Measurements from ENCODE around the gene GALNT14.

GALNT14 gene

GRCh38 chr2:31113765-31114164 lies 24.5 kb downstream of the GALNT14 start:
- DNase-seq, result no peak
- Mint-ChIP-seq H3K36me3 (ENCODE audit: low read depth) (no peaks in the 10 kb centered on the region), H3K27ac (no peak overlapping the region), H3K9me3 (no peaks in the 10 kb centered on the region), H3K27me3 (peaks cover 23% of the 10 kb centered on the region), H3K4me1 (ENCODE audit: low read depth) (no peaks in the 10 kb centered on the region), H3K4me3 (no peak overlapping the region)

- Mint-ChIP-seq H3K4me3 (no peak overlapping the region), H3K27me3 (peaks cover 30% of the 10 kb centered on the region), H3K4me1 (ENCODE audit: low read depth) (no peaks in the 10 kb centered on the region), H3K27ac (no peak overlapping the region), H3K9me3 (no peaks in the 10 kb centered on the region), H3K36me3 (ENCODE audit: low read depth) (no peaks in the 10 kb centered on the region)
- DNase-seq, result no peak
These were observed 25.7 kb downstream of the GALNT14 start for GRCh38 chr2:31112544-31112943.

- Mint-ChIP-seq H3K36me3 (ENCODE audit: low read depth) (no peaks in the 10 kb centered on the region), H3K27me3 (peaks cover 35% of the 10 kb centered on the region), H3K4me3 (no peak overlapping the region), H3K27ac (no peak overlapping the region), H3K4me1 (ENCODE audit: low read depth) (no peaks in the 10 kb centered on the region), H3K9me3 (no peaks in the 10 kb centered on the region)
- DNase-seq, result no peak
These were observed 27.2 kb downstream of the GALNT14 start for GRCh38 chr2:31110998-31111397.

GRCh38 chr2:31110431-31110830 lies 27.8 kb downstream of the GALNT14 start:
- DNase-seq, result no peak
- Mint-ChIP-seq H3K9me3 (no peaks in the 10 kb centered on the region), H3K4me3 (no peak overlapping the region), H3K4me1 (ENCODE audit: low read depth) (no peaks in the 10 kb centered on the region), H3K27ac (no peak overlapping the region), H3K36me3 (ENCODE audit: low read depth) (no peaks in the 10 kb centered on the region), H3K27me3 (peaks cover 34% of the 10 kb centered on the region)

GRCh38 chr2:31109633-31110192 lies 28.5 kb downstream of the GALNT14 start:
- Mint-ChIP-seq H3K27ac (no peak overlapping the region), H3K4me3 (no peak overlapping the region), H3K27me3 (peaks cover 31% of the 10 kb centered on the region), H3K36me3 (ENCODE audit: low read depth) (no peaks in the 10 kb centered on the region), H3K9me3 (no peaks in the 10 kb centered on the region), H3K4me1 (ENCODE audit: low read depth) (no peaks in the 10 kb centered on the region)
- no peak for DNase-seq

- H3K9me3 Mint-ChIP-seq, result no peaks in the 10 kb centered on the region
- no peak overlapping the region for H3K27ac Mint-ChIP-seq
- H3K27me3 Mint-ChIP-seq, result peaks cover 30% of the 10 kb centered on the region
- H3K4me1 Mint-ChIP-seq (ENCODE audit: low read depth), result no peaks in the 10 kb centered on the region
- DNase-seq, result no peak
- no peak overlapping the region for H3K4me3 Mint-ChIP-seq
- no peaks in the 10 kb centered on the region for H3K36me3 Mint-ChIP-seq (ENCODE audit: low read depth)
These were observed 29.5 kb downstream of the GALNT14 start for GRCh38 chr2:31108561-31109286.

- Mint-ChIP-seq H3K4me3 (no peak overlapping the region), H3K27me3 (peaks cover 29% of the 10 kb centered on the region), H3K4me1 (ENCODE audit: low read depth) (no peaks in the 10 kb centered on the region), H3K9me3 (no peaks in the 10 kb centered on the region), H3K27ac (no peak overlapping the region), H3K36me3 (ENCODE audit: low read depth) (no peaks in the 10 kb centered on the region)
- no peak for DNase-seq
These were observed 30.5 kb downstream of the GALNT14 start for GRCh38 chr2:31107591-31108300.

- peaks cover 16% of the 10 kb centered on the region for H3K27me3 Mint-ChIP-seq
- DNase-seq, result no peak
- no peak overlapping the region for H3K27ac Mint-ChIP-seq
- H3K9me3 Mint-ChIP-seq, result no peaks in the 10 kb centered on the region
- H3K4me1 Mint-ChIP-seq (ENCODE audit: low read depth), result no peaks in the 10 kb centered on the region
- no peaks in the 10 kb centered on the region for H3K36me3 Mint-ChIP-seq (ENCODE audit: low read depth)
- no peak overlapping the region for H3K4me3 Mint-ChIP-seq
These were observed 36.5 kb downstream of the GALNT14 start for GRCh38 chr2:31101701-31102100.

GRCh38 chr2:31097962-31098613 lies 40.2 kb downstream of the GALNT14 start:
- Mint-ChIP-seq H3K27ac (no peak overlapping the region), H3K4me3 (no peak overlapping the region), H3K27me3 (peaks cover 10% of the 10 kb centered on the region), H3K9me3 (no peaks in the 10 kb centered on the region), H3K36me3 (ENCODE audit: low read depth) (no peaks in the 10 kb centered on the region), H3K4me1 (ENCODE audit: low read depth) (no peaks in the 10 kb centered on the region)
- DNase-seq, result no peak

GRCh38 chr2:31090188-31090587 lies 48.1 kb downstream of the GALNT14 start:
- H3K27ac Mint-ChIP-seq, result no peak overlapping the region
- H3K27me3 Mint-ChIP-seq, result peaks cover 8% of the 10 kb centered on the region
- no peaks in the 10 kb centered on the region for H3K36me3 Mint-ChIP-seq (ENCODE audit: low read depth)
- no peak for DNase-seq
- H3K4me3 Mint-ChIP-seq, result no peak overlapping the region
- H3K4me1 Mint-ChIP-seq (ENCODE audit: low read depth), result no peaks in the 10 kb centered on the region
- H3K9me3 Mint-ChIP-seq, result no peaks in the 10 kb centered on the region

- Mint-ChIP-seq H3K4me3 (no peak overlapping the region), H3K27me3 (peaks cover 8% of the 10 kb centered on the region), H3K27ac (no peak overlapping the region), H3K36me3 (ENCODE audit: low read depth) (no peaks in the 10 kb centered on the region), H3K9me3 (no peaks in the 10 kb centered on the region), H3K4me1 (ENCODE audit: low read depth) (no peaks in the 10 kb centered on the region)
- no peak for DNase-seq
These were observed 48.6 kb downstream of the GALNT14 start for GRCh38 chr2:31089645-31090044.

GRCh38 chr2:31088504-31089195 lies 49.6 kb downstream of the GALNT14 start:
- no peaks in the 10 kb centered on the region for H3K4me1 Mint-ChIP-seq (ENCODE audit: low read depth)
- no peaks in the 10 kb centered on the region for H3K9me3 Mint-ChIP-seq
- peaks cover 4% of the 10 kb centered on the region for H3K27me3 Mint-ChIP-seq
- no peak for DNase-seq
- H3K27ac Mint-ChIP-seq, result no peak overlapping the region
- no peaks in the 10 kb centered on the region for H3K36me3 Mint-ChIP-seq (ENCODE audit: low read depth)
- no peak overlapping the region for H3K4me3 Mint-ChIP-seq

GRCh38 chr2:31087491-31087890 lies 50.7 kb downstream of the GALNT14 start:
- peaks cover 4% of the 10 kb centered on the region for H3K27me3 Mint-ChIP-seq

GRCh38 chr2:31086590-31086989 lies 51.6 kb downstream of the GALNT14 start:
- Mint-ChIP-seq H3K27ac (no peak overlapping the region), H3K4me3 (no peak overlapping the region), H3K9me3 (no peaks in the 10 kb centered on the region), H3K4me1 (ENCODE audit: low read depth) (no peaks in the 10 kb centered on the region), H3K27me3 (peaks cover 4% of the 10 kb centered on the region), H3K36me3 (ENCODE audit: low read depth) (no peaks in the 10 kb centered on the region)
- no peak for DNase-seq

More at GRCh38 chr2:31087491-31087890, 50.7 kb downstream of the GALNT14 start:
- Mint-ChIP-seq H3K27ac (no peak overlapping the region), H3K4me3 (no peak overlapping the region), H3K4me1 (ENCODE audit: low read depth) (no peaks in the 10 kb centered on the region), H3K9me3 (no peaks in the 10 kb centered on the region), H3K36me3 (ENCODE audit: low read depth) (no peaks in the 10 kb centered on the region)
- DNase-seq, result no peak
